GM19372 (cell line): ENCODE results near the gene CTNND1.
A peak's percentile ranks its signal among the peaks of the same experiment; 100 is the strongest.
"Not testable (repeated sequence)": the region's sequence is repeated elsewhere in the genome, so short reads cannot be mapped to it uniquely, and the experiment has no call there.

Experiments
- ATAC-seq: cut with Tn5 transposase; IDR thresholded peaks from one replicate; pipeline ENCODE4 v1.9.1; 2021; ENCODE audit warnings: mild to moderate bottlenecking, low read depth, moderate library complexity; ENCODE audit not compliant: unreplicated experiment

CTNND1 gene, protein sequence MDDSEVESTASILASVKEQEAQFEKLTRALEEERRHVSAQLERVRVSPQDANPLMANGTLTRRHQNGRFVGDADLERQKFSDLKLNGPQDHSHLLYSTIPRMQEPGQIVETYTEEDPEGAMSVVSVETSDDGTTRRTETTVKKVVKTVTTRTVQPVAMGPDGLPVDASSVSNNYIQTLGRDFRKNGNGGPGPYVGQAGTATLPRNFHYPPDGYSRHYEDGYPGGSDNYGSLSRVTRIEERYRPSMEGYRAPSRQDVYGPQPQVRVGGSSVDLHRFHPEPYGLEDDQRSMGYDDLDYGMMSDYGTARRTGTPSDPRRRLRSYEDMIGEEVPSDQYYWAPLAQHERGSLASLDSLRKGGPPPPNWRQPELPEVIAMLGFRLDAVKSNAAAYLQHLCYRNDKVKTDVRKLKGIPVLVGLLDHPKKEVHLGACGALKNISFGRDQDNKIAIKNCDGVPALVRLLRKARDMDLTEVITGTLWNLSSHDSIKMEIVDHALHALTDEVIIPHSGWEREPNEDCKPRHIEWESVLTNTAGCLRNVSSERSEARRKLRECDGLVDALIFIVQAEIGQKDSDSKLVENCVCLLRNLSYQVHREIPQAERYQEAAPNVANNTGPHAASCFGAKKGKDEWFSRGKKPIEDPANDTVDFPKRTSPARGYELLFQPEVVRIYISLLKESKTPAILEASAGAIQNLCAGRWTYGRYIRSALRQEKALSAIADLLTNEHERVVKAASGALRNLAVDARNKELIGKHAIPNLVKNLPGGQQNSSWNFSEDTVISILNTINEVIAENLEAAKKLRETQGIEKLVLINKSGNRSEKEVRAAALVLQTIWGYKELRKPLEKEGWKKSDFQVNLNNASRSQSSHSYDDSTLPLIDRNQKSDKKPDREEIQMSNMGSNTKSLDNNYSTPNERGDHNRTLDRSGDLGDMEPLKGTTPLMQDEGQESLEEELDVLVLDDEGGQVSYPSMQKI

DNA sequence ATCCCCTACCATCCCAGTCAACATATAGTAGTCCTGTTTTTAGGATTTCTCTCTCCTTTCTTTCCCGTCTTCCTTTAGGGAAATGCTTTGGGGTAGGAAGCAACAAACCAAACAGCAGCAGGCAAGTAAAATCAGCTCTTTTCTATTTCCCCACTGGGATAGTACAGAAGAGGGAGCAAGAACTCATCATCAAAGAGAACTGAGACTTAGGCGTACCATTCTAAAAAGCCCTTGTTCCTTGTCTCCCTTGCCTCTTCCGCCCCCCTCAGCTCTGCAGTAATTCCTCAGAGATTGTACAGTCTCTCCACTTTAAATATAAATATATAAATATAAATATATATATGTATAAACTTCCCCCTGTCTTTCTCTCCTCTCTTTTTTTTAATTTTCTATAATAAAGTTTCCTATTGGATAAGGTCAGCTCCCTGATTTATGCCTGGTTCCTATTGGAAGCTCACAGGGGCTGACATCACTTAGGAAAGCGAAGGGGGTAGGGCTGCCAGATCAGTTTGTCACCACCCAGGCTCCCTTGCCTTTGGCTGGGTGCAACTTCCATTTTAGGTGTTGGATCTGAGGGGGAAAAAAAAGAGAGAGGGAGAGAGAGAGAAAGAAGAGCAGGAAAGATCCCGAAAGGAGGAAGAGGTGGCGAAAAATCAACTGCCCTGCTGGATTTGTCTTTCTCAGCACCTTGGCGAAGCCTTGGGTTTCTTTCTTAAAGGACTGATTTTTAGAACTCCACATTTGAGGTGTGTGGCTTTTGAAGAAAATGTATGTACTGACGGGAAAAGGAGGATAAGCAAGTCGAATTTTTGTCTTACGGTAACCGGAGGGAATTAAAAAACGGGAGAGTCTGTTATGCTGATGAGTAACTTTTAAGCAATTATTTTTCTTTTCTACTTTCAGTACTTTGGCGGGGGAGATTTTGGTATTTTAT lies at the start of gene CTNND1:
Gene CTNND1, plus strand, starts transcription at position 502 of the 934 bp plus-strand sequence. CDS start 29,677 bp downstream, outside the sequence.
- no peak for ATAC-seq

DNA sequence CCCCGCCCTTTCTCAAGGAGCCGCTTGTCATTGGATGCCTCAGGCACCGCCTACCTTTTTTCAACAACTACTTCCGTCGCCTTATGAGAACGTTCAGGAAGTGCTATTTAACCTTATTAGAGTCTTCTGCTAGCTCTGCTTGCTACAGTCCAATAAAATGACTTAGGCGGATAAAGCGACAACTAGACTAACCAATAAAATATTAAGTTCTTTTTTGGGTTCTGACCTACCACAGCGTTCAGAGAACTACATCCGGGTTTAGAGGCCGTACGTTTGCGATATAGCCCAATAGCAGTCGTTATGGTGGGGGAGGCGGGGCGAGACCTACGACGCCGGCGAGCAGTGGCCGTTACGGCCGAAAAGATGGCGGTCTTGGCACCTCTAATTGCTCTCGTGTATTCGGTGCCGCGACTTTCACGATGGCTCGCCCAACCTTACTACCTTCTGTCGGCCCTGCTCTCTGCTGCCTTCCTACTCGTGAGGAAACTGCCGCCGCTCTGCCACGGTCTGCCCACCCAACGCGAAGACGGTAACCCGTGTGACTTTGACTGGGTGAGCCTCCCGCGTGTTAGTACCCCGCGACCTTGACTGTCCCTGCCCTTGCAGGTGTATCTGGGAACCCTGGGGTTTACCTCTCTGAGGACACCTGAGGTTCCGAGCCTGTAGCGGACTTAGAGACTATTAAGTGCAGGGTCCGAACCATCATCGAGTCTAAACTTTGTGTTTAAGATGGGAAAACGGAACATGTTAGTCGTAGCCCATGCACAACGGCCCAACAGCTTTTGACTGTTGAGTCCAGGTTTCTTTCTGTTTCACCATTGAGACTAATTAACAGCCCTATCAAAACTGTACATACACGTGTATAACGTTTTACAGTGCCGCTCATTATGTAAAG lies 49.1 kb upstream of the CTNND1 start, which contains the start of gene TMX2:
Gene TMX2, plus strand, starts transcription at position 338 of the 895 bp plus-strand sequence. Its CDS starts 26 bp downstream, at position 364.
- ATAC-seq: peak; percentile 91

DNA sequence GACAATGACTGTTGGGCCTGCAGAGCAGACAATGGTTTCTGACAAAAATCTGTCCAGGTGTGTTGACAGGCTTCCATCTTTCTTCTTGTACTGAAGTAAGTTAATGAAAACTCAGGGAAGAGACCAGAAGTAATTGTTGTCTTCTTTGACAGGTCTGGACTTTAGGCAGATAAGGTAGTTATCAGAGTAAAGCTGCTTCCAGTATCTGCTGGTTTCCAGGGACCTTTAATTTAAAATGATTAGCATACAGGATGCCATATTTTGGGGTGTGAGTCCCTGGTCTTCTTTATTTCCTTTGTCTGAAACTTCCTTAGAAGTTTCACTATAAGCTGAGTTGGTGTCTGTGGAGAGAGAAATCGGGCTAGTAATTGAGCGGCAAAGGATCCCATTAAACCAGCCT lies 47.8 kb upstream of the CTNND1 start:
- ATAC-seq: no peak

DNA sequence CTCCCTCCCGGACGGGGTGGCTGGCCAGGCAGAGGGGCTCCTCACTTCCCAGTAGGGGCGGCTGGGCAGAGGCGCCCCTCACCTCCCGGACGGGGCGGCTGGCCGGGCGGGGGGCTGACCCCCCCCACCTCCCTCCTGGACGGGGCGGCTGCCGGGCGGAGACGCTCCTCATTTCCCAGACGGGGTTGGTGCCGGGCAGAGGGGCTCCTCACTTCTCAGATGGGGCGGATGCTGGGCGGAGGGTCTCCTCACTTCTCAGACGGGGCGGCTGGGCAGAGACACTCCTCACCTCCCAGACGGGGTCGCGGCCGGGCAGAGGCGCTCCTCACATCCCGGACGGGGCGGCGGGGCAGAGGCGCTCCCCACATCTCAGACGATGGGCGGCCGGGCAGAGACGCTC lies 44.9 kb upstream of the CTNND1 start:
- not testable (repeated sequence) for ATAC-seq

DNA sequence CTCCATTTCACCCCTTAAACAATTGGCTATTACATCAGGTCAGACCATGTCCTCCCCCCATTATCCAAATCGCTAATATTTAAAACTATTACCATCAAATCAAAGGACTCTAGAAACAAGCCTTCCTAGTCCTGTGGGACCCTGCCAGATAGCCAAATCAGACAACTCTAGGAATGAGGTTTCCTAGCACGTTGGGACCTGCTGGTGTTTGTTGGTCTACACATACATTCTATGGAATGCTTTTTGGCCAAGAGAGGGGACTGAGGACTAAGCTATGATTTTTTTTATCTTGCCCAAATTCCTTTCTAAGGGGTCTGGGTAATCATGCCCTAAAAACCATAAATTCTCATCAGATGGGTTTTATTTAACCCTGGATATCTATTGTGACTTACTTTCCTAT lies 34.4 kb upstream of the CTNND1 start:
- ATAC-seq: no peak

DNA sequence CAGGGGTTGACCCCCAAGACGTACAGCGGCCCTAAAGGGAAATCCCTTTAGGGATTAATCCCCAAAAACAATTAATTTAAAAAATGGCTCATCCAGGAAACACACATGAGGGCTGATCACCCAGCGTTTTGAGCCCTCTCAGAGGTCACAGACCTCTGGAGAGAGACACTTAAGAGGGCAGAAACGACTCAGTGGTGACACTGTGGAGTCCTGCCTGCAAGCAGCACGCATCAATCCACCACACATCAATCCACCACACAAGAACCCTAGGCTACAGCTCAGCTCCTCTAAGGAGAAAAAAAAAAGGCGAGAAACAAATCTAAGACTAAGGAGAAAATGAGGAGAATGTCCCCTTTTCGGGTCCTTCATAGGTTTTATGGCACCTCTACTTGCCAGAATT lies 32.8 kb upstream of the CTNND1 start:
- no peak for ATAC-seq

DNA sequence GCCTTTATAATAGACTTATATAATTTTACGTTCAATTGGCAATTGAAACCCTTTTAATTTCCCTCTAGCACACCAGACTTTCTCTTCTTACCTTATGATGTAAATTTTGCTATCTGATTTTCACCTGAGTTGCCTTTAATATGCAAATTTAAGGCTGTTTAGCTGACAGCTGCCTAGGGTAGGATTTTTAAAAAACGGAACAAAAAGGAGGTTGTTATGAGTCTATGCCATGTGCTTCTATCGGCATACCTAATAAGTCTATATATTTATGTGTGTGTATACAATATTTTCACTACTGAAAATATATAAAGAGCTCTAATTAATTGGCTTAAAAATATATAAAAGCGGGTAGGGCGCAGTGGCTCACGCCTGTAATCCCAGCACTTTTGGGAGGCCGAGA lies 32.1 kb upstream of the CTNND1 start:
- no peak for ATAC-seq

DNA sequence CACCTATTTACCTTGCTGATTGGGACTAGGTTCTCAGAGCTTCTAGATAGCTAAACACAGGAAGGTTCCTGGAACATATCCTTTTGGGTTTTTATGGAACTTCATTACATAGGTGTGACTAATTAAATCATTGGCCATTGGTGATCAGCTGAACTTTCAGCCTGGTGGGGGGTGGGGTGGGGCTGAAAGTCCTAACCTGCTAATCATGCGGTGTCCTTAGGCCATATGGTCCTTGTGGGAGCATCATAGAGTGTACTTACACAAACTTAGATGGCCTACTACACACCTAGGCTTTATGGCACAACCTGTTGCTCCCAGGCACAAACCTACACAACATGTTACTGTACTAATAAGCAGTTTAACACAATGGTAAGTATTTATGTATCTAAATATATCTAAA lies 28.9 kb upstream of the CTNND1 start:
- ATAC-seq: no peak

DNA sequence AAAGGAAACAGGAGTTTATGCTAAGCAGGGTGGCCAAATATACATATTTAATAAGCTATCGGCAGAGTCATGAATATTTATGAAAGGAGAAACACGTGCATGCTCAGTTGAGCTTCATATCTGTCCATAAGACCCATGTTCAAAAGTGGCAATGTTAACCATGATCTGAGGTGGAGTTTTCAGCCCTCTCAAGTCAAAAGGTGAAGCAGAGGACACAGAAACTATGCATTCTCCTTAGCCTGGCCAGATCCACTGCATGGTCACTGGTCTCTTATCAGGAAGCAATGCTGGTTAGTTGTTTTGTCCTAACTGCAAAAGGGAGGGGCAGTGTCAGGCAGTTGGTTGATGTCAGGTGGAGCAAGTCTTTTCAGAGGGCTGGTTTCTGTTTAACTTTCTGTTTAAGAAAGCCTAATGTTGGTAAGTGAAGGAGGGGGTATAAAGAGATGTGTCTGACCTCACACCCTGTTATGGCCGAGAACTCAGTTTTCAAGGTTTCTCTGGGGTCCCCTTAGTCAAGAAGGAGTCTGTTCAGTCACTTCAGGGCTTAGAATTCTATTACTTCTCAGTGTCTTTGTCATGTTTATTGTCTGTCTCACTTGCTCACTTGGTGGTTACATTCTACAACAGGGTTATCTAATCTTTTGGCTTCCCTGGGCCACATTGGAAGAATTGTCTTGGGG lies 25.8 kb upstream of the CTNND1 start:
- ATAC-seq: no peak

DNA sequence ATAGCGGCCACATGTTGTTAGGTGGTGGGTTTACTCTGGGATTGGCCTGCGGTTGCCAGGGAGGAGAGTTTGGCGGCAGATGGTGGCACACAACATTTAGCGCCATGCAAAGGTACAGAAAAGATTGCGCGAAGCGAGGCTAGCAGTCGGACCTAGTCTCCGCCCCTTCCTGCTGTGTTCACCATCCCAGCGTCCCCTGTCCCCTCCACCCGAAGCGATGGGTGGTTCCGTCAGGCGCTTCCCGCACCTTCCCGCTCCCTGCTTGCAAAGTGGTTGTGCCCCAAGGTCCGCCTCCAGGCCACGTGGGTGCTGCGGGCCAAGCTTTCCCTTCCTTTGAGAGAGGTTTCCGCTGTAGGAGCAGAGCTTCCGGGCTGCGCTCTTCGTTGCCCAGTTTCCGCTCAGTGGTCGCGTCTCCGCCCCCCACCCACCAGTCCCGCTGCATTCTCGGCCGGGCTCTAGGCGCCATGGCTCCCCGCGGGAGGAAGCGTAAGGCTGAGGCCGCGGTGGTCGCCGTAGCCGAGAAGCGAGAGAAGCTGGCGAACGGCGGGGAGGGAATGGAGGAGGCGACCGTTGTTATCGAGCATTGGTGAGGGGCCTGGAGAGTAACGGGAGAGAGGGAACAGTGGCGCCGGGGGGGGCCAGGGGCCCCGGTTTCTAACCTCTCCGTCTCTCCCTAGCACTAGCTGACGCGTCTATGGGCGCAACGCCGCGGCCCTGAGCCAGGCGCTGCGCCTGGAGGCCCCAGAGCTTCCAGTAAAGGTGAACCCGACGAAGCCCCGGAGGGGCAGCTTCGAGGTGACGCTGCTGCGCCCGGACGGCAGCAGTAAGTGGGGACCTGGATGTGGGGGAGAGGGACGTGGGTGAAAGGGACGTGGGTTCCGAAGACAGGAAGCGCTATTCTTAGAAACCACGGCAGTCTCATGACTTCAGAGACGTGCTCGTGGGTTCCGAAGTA lies 20.2 kb upstream of the CTNND1 start, which contains the start of gene SELENOH:
Gene SELENOH, plus strand, starts transcription at position 360 of the 955 bp plus-strand sequence. Its CDS starts 105 bp downstream, at position 465.
- peak; percentile 85 for ATAC-seq

DNA sequence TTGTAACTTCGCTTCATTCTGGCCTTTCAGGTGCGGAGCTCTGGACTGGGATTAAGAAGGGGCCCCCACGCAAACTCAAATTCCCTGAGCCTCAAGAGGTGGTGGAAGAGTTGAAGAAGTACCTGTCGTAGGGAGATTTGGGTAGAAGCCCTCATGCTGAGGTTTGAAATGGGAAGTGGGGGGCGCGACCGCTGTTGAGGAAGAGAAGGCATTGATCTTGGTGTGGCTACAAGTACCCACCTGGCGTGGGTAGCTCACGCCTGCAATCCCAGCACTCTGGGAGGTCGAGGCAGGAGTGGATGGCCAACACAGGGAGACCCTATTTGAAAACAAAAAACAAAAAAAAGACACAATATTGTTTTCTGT lies 19.5 kb upstream of the CTNND1 start:
- ATAC-seq: no peak

DNA sequence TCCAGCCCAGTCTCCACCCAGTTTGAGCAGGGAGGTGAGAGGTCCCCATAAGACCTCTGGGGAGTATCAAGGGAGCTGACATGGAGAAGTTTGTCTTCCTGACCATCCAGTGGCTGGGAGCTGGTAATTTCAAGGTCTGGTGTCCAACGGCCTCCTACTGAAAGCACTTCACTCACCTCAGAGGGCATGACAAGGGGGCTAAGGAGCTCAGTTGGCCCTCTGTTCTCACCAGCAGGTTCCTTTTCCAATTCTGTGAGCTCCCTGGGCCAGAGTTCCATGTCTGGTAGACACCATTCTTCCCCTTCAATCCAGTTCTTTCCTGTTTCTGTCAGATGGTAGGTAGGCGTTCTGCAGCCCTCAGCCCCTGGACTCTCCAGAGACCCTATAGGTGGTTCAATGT lies 17.2 kb upstream of the CTNND1 start:
- ATAC-seq: no peak

DNA sequence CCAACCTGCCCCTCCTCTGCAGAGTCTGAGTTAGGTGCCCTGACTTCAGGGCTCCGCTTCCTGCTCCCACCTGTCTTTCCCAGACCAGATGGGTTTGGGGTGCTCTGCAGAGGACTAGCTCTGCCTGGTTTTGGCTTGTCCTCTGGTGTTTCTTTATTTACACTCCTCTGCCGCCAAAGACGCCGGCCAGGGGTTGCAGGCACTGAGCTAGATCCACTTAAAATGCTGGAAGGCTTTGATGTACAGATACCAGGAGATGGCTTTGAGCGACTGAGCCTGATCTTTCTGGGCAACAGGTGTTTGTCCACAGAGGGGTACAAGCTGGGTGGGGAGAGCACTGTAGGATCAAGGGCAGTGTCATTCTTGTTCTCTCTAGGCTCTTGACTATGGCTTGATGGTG lies 16.4 kb upstream of the CTNND1 start:
- no peak for ATAC-seq

DNA sequence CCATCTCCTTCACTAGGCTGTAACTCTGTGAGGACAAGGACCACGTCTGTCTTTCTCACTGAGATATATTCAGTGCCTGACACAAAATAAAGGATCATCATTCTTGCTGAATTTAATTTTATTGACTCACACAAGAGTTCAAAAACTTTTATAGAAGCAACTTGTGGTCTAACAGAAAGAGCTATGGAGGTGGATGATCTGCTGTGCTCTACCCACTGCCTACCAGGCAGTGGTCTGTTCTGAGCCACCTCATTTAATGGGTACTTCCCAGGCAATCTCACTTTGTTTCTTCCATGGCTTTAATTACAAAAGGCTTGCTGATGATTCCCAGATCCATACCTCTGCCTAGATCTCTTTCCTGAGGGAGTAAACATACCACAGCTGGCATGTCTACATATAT lies 14.7 kb upstream of the CTNND1 start:
- ATAC-seq: no peak

DNA sequence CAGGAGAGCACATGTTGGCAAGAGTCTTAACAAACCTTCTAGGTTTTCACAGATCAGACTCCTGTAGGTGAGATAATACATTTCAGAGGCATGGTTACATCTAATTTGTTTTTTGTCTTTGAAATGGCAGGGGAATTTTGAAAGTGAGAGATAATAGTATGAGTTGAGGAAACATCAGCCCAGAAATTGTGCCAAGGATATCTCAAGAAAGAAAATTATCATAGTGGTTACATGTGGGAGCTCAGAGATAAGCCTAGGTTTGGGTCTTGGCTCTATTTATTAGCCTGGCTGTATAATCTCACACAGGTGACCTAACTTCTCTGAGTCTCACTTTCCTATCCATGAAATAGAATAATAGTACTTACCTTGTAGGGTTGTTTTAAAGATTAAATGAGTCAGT lies 10.4 kb upstream of the CTNND1 start:
- no peak for ATAC-seq

DNA sequence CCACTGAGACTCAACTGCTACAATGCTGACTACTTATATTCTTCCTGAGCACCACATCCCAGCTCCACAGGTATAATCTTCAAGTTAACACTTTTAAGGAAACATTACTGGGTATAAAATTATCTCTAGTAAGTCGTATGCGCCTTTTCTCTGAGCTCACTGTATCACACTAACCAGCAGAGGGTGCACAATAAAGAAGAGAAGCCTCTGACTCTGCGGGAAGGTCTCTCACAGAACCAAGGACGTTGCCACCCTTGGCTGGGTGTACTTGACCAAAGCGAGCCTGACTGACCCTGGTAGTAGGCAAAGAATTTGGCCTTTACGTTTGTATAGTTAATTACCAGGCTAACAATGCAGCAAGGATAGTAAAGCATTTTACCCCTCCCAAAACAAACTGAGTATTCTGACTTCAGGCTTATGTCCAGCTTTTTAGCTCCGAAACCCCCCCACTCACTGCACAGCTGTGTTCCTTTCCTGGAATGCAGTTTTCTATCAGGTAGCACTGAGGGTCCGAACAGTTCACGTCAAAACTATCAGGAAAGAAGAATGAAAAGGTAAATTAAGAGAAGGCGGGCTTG lies 9.8 kb upstream of the CTNND1 start, which contains the start of gene BTBD18:
Gene BTBD18, minus strand, starts transcription at position 144 of the 578 bp plus-strand sequence. CDS start 631 bp downstream, outside the sequence.
- ATAC-seq: no peak

DNA sequence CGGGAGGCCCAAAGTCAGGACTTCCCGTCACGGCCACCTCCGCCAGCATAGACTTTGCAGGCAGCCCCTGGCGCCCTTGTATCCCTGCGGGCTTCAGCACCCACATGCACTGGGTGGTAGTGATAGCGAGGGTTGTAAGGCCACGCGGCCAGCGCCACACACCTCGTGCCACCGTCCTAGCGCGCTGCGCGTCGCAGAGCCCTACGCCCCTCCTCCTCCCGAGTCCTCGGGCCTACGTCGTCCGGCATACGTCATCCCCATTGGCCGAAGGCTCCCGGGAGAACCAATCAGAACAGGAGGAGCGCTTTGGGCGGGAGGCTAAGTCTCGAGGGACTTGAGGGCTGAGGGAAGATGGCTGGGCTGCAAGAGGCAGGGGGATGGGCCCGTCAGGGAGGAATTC lies 8.6 kb upstream of the CTNND1 start:
- no peak for ATAC-seq
